ENCODE results near the gene RAPH1.
A peak's percentile ranks its signal among the peaks of the same experiment; 100 is the strongest.
"Not testable (repeated sequence)": the region's sequence is repeated elsewhere in the genome, so short reads cannot be mapped to it uniquely, and the experiment has no call there.

Gene RAPH1

DNA sequence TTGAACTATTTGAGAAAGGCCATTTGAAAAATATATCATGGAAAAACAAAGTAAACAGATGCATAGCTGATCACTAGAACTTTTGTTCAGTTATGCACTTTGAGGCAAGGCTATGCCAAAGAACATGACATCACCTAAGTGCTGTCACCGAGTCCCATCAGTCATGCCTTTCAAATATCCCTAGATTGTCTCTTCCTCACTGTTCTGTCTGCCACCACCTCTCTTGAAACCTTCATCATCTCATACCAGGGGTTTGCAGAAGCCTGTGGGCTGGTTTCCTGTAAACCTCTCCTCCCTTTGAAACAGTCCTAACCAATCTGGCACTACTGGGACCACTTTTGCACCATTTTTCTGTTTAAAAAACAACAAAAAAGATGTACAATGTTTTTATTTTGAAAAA lies 12.3 kb upstream of the RAPH1 start:
- no peak for DNase-seq

- no peak for DNase-seq
These were observed 9.3 kb upstream of the RAPH1 start for GRCh38 chr2:203544402-203544801.

- DNase-seq = no peak
These were observed 8.8 kb upstream of the RAPH1 start for GRCh38 chr2:203543898-203544328.

- not testable (repeated sequence) for DNase-seq
These were observed 5.5 kb upstream of the RAPH1 start for GRCh38 chr2:203540598-203540997.

DNA sequence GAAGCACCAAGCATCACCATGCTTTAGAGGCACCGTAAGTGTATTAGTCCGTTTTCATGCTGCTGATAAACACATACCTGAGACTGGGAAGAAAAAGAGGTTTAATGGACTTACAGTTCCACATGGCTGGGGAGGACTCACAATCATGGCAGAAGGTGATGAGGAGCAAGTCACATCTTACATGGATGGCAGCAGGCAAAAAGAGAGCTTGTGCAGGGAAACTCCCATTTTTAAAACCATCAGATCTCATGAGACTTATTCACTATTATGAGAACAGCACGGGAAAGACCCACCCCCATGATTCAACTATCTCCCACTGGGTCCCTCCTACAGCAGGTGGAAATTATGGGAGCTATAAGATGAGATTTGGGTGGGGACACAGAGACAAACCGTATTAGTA lies 3.1 kb upstream of the RAPH1 start:
- DNase-seq = not testable (repeated sequence)

GRCh38 chr2:203536586-203536951 lies 1.5 kb upstream of the RAPH1 start:
- not testable (repeated sequence) for DNase-seq

GRCh38 chr2:203535784-203536585 lies 884 bp upstream of the RAPH1 start:
- DNase-seq = no peak

DNA sequence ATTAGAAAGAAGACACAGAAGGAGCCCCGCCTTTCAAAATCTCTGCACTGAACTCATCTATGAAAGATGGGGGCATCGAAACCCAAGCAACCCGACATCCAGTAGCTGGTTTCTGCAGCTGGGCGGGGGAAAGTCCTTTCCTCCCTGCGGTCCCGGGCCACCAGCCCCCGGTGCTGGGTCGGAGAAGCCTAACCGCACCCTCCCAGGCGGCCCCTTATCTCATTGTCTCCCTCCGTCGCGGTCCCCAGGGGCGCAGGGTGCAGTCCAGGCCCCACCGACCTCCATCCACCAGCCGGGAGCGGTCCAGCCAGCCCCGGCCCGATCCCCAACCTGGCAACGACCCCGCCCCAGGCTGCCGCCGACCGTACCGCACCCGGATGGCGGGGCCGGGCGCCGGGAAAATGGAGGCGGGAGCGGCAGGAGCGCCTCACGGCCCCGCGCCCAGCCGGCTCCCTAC lies 452 bp downstream of the RAPH1 start:
- DNase-seq = peak; percentile 63

DNA sequence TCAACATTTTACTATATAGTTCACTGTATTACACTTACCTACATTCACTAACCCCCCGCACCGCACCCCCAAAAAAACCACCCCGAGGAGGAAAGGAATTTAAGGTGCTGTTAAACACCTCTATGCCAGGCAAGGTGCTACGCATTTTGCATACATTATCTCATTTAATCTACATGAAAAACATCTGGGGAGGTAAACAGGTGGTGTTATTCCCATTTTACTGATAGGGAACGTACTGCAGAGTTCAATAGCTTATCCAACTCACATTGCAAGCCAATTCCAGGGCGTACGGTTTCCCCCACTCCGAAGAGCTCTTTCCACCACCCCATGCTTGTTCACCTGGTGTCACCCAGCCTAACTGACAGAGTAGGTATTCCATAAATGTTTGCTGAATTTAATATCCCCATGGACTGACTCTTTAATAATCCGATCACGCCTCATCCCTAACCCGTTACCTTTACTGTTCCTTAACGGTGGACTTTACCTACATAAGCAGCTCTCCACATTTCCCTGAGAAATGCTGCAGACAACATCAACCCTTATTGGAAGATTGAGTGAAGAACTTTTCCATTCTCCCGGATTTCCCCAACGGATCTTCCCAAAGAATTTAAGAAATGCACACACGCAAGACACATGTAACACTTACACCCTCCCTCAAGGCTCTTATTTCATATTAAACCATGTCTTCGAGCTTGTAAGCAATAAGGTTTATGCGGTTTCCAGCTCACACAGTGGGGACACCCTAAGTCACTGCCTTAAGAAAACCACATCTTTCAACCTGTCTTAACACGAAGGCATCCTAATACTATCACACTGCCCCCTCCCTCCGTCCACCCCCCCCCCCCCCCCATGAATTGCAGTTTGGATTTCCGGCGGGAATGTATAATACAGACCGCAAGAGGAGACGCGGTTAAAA lies 1.2 kb downstream of the RAPH1 start:
- DNase-seq = no peak

GRCh38 chr2:203532957-203533658 lies 2.0 kb downstream of the RAPH1 start:
- DNase-seq = peak; percentile 14

DNA sequence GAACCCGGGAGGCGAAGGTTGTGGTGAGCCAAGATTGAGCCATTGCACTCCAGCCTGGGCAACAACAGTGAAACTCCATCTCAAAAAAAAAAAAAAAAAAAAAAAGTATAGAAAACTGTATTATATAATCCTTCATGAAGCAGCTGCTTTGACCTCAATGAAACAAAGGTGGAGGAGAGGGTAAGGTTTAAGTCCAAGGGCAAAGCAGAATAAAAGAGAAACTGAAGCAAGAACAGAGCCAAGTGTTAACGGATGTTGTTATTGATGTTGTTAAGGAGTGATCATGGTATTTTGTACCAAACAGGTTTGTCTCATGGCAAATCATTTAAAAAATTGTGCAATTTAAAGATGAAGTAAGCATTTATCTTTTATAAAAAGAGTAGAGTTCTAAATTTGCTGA lies 7.4 kb downstream of the RAPH1 start:
- DNase-seq = no peak

GRCh38 chr2:203513268-203513667 lies 21.8 kb downstream of the RAPH1 start:
- DNase-seq = not testable (repeated sequence)

- no peak for DNase-seq
These were observed 24.2 kb downstream of the RAPH1 start for GRCh38 chr2:203510941-203511305.

- DNase-seq = no peak
These were observed 24.7 kb downstream of the RAPH1 start for GRCh38 chr2:203510256-203510940.

GRCh38 chr2:203503460-203503859 lies 31.6 kb downstream of the RAPH1 start:
- not testable (repeated sequence) for DNase-seq

GRCh38 chr2:203501873-203502272 lies 33.2 kb downstream of the RAPH1 start:
- DNase-seq = no peak

DNA sequence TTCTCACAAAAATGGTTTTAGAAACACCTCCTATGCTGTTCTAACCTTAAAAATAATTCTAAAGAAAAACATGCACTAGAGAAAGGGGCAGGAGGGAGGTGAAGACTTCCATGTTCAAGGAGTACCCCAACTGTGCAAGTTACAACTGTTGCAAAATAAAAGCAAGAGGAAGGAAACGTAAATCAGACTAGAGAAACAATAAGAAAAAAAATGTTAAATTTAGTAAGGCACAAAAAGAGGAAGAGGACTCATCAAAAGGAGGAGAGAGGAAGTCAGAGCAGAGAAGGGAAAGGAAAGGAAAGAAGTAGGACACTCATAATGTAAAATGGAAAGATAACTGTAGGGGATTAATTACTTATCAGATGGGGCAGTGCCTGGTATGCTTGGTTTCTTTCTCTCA lies 34.1 kb downstream of the RAPH1 start:
- DNase-seq = no peak

GRCh38 chr2:203500297-203500696 lies 34.8 kb downstream of the RAPH1 start:
- DNase-seq = no peak

- no peak for DNase-seq
These were observed 36.9 kb downstream of the RAPH1 start for GRCh38 chr2:203498161-203498560.

DNA sequence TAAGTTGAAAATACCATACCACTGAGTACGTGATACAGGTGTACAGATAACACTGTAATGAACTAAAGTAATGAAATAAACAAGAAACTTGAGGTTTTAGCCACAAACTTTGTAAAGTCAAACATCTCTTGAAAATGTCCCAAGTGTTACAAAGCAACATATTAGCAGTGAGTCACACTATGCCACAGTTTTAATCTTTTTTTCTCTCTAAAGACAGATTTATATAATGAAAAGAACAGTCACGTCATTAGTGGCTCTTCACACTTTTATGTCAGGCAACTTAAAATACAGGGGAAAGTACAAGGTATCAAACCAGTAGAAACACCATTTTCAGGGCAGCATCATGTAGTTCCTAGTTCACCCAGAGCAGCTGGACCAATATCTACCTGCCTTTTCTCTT lies 42.1 kb downstream of the RAPH1 start:
- no peak for DNase-seq

DNA sequence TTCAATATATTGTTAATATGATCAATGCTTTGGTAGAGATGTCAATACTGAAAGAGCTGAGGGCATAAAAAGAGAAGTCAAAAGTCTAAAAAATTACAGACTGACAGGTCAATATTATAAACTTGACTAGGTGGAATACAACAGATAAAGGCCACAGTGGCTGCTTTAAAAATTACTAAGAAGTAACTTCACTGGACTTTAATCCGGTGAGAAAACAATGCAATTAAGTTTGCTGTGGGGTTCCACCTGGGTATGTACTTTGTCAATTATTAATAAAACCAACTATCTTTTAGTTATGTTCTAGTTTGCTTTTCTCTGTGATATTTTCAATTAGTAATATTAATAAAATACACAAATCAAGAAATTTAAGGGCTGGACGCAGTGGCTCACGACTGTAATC lies 44.7 kb downstream of the RAPH1 start:
- no peak for DNase-seq

GRCh38 chr2:203489531-203489930 lies 45.6 kb downstream of the RAPH1 start:
- no peak for DNase-seq
